ENCODE data around the gene ACHE.

Gene ACHE

DNA sequence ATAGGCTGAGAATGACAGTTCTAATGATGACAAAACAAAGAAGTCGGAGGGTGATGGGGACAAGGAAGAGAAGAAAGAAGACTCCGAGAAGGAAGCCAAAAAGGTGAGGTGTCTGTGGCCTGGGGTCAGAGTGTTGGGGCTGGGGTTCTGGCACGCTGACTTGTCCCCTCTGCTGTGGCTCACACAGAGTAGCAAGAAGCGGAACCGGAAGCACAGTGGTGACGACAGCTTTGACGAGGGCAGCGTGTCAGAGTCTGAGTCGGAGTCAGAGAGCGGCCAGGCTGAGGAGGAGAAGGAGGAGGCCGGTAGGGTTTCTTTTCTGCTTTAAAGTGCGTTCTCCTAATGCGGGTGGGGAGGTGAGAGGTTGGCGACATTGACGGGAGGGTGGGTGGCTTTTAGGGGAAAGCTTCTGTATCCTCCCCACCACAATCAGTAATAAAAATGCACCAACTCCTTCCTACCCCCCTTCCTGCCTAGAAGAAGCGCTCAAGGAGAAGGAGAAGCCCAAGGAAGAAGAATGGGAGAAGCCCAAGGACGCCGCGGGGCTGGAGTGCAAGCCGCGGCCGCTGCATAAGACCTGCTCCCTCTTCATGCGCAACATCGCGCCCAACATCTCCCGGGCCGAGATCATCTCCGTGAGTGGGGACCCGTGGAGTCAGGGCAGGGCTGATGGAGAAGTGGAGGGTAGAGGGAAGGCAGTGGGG lies 10.8 kb downstream of the ACHE start:
- DNase-seq (ENCODE audit: low spot score) = peak; percentile 42

DNA sequence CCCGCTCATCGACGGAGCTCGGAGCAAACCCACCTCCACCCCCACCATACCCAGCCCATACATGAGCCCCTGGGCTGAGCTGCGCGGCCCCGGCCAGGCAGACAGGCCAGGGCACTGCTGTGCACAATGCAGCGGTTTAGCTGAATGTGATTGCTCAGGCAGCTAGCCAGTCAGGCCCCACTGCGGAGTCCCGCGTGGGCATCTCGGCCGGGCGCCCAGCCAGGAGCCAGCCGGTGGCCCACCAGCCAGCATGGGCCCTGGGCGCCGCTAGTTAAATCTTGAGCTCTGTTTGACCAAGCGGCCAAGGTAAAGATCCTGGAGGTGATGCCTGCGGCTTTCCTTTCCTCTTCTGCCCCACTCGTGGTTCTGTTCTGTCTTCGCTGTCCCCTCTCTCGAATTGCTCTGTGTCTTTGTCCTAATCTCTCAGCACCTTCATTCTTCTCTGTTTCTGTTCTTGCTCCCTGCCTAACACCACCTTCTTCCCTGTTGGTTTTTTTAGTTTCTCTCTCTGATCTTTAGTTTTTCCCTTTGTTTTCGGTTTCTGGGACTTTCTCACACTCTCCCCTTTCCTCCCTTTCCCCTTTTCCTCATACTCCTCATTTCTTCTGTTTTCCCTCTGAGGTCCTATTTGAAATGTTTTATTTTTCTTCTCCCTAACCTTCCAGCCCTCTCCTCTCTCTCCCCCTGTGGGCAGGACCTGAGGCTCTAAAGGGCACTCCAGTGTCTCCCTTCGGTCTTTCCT lies 12.7 kb downstream of the ACHE start:
- no peak for DNase-seq (ENCODE audit: low spot score)

GRCh38 chr7:100882201-100882600 lies 13.5 kb downstream of the ACHE start:
- no peak for DNase-seq (ENCODE audit: low spot score)

GRCh38 chr7:100881136-100881535 lies 14.6 kb downstream of the ACHE start:
- no peak for DNase-seq (ENCODE audit: low spot score)

DNA sequence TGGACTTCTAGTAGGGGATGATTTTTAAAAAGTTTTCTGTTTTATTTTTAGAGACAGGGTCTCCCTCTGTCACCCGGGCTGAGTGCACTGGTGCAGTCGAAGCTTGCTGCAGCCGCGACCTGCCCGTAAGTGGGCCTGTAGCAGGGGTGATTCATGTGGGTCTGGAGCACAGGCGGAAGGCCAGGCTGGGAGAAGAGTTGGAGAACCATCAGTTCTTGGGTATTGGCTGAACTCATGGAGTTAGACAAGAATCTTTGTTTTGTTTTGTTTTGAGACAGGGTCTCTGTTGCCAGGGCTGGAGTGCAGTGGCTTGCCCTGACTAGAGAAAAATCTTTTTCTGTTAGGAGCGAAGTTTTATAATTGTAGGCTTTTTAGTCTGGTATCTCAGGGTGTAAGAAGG lies 15.0 kb downstream of the ACHE start:
- no peak for DNase-seq (ENCODE audit: low spot score)

DNA sequence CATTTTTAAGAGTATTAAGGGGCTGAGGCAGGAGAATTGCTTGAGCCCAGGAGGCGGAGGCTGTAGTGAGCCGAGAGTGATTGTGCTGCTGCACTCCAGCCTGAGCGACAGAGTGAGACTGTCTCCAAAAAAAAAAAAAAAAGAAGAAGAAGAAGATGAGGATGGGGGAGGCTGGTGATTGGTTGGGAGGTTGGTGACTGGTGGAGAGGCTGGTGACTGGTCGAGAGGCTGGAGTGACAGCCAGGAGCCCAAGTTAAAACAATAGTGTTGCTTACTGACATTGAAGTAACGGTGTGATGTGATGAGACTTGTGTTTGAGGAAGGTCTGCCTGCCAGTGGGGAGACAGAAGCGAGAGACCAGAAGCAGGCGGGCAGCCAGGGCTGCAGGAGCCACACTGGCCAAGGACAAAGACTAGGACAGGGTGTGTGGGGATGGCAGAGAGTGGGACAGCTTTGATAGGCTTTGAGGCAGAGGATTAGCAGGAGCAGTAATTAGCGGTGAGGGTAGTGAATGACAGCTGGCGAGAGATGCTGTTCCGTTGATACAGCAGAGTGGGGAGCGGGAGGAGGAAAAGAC lies 15.9 kb downstream of the ACHE start:
- no peak for DNase-seq (ENCODE audit: low spot score)

DNA sequence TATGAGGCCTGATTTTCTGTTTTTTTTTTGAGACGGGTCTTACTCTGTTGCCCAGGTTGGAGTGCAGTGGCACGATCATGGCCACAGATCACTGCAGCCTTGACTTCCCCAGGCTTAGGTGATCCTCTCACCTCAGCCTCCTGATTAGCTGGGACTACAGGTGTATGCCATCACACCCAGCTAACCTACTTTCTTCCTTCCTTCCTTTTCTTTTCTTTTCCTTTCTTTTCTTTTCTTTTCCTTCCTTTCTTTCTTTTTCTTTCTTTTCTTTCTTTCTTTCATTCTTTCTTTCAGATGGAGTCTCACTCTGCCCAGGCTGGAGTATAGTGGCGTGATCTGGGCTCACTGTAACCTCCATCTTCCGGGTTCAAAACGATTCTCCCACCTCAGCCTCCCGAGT lies 17.0 kb downstream of the ACHE start:
- no peak for DNase-seq (ENCODE audit: low spot score)

DNA sequence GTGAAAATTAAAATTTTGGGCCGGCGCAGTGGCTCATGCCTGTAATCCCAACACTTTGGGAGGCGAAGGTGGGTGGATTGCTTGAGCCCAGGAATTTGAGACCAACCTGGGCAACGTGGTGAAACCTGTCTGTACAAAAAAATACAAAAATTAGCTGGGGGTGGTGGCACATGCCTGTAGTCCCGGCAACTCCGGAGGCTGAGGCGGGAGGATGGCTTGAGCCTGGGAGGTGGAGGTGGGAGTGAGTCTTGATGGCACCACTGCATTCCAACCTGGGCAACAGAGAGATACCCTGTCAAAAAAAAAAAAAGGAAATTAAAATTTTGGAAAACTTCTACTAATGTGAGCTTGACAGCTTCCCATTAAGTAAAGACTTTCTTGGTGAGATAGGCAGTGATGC lies 17.7 kb downstream of the ACHE start:
- DNase-seq (ENCODE audit: low spot score) = no peak

DNA sequence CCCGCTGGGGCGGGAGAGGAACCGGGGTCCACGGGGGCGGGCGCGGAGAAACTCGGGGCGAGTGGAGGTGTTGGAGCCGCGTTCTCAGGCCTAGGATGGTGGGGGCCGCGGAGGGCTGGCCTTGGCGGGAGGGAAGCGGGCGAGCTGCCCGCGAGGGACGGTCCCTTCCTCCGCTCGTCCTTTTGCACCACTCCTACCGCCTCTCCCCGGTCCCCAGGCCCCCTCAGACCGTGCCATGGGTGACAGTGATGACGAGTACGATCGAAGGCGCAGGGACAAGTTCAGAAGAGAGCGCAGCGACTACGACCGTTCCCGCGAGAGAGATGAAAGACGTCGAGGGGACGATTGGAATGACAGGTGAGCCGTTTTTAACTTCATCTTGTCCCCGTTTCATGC lies 20.3 kb downstream of the ACHE start:
- no peak for DNase-seq (ENCODE audit: low spot score)

DNA sequence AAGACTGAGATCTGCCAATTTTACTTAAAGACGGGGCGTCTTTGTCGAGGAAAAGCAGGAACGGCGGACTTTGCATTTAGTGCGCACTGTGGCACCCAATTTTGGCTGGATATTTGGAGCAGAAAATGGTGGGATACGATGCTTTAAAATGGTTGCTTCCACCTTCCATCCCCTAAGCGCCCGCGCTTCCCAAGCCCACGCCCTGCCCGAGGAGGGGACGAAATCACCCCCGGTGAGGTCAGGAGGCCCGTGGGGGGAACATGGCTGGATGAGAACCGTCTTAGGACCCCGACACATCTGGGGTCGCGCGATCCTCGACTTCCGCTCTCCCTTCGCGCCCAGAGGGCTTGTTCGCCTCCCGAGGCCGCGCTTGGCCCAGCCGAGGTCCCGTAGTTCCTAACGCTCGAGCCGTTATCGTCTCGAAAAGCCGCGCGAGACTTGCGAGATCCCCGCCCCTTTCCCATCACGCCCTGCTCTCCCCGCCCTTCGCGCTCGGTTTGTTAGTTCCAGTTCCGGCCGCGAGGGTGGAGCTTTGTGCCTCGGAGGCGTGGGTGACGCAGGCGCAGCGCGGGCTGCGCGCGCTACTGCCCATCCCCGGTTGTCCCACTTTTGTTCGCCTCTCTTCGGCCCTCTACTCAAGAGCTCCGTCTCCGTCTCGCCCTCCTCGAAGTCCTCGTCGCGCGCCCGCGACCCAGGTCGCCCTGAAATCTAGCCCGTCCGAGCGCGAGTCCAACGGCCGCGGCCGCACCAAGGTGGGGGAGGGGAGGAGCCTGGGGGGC lies 20.9 kb downstream of the ACHE start, which contains the start of gene SRRT:
Gene SRRT, plus strand, starts transcription at position 527 of the 779 bp plus-strand sequence. CDS start 488 bp downstream, outside the sequence.
- peak; percentile 98 for DNase-seq (ENCODE audit: low spot score)

DNA sequence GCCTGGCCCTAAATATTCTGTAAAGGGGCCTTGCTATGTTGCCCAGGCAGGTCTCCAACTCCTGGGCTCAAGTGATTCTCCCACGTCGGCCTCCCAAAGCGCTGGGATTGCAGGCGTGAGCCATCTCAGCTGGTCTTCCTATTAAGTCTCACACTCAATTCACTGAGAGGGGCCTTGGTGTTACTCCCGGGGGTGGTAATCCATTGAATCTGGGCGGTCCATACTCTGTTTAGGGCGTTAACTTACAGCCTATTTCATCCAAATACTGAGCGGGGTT lies 21.4 kb downstream of the ACHE start:
- no peak for DNase-seq (ENCODE audit: low spot score)

DNA sequence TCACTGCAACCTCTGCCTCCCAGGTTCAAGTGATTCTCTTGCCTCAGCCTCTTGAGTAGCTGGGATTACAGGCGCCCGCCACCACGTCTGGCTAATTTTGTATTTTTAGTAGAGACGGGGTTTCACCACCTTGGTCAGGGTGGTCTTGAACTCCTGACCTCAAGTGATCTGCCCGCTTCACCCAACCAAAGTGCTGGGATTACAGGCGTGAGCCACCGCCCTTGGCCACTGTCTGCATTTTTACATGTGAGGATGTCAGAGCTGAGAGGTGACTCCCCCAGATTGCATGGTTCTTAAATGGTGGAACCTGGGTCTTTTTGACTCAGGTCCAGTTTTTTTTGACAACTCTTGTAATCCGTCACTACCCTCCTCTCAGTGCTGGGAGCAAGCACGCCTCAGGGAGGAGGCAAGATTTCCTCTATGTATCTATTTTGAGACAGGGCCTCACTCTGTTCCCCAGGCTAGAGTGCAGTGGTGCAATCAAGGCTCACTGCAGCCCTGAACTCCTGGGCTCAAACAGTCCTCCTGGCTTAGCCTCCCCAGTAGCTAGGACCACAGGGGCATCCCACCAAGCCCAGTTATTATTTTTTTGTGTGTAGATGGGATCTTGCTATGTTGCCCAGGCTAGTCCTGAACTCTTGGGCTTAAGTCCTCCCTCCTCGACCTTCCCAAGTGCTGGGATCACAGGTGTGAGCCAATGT lies 21.9 kb downstream of the ACHE start:
- DNase-seq (ENCODE audit: low spot score) = no peak

GRCh38 chr7:100867776-100868485 lies 27.8 kb downstream of the ACHE start:
- DNase-seq (ENCODE audit: low spot score) = no peak

- peak; percentile 38 for DNase-seq (ENCODE audit: low spot score)
Observed at GRCh38 chr7:100867040-100867775, 28.5 kb downstream of the ACHE start, which contains the start of gene TRIP6. TRIP6 (plus strand) TSS chr7:100867387; CDS start chr7:100867498, 111 bp downstream.

- no peak for DNase-seq (ENCODE audit: low spot score)
Observed at GRCh38 chr7:100866729-100867039, 29.0 kb downstream of the ACHE start.

- DNase-seq (ENCODE audit: low spot score) = peak; percentile 32
Observed at GRCh38 chr7:100865938-100866728, 29.6 kb downstream of the ACHE start.

DNA sequence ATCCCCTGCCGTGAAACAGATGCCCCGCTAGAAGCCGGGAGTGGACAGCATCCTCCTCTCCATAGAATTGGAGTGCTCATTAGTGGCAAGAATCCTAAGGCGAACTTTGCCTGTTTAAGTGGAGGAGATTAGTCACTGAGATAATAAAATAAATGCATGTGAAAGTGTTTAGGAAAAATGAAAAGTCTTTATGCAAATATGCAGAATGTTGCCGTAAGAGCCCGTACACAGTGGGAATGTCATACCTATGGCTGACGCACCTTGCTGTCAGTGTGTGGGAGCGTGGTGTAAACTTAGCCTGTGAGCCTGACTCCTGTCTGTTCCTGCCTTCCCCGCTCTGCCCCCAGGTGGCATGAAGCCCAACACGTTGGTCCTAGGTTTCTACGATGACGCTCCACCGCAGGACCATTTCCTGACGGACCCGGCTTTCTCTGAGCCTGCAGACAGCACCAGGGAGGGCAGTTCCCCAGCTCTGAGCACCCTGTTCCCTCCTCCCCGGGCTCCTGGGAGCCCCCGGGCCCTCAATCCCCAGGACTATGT lies 30.2 kb downstream of the ACHE start:
- DNase-seq (ENCODE audit: low spot score) = no peak

GRCh38 chr7:100864263-100864845 lies 31.3 kb downstream of the ACHE start:
- DNase-seq (ENCODE audit: low spot score) = no peak

DNA sequence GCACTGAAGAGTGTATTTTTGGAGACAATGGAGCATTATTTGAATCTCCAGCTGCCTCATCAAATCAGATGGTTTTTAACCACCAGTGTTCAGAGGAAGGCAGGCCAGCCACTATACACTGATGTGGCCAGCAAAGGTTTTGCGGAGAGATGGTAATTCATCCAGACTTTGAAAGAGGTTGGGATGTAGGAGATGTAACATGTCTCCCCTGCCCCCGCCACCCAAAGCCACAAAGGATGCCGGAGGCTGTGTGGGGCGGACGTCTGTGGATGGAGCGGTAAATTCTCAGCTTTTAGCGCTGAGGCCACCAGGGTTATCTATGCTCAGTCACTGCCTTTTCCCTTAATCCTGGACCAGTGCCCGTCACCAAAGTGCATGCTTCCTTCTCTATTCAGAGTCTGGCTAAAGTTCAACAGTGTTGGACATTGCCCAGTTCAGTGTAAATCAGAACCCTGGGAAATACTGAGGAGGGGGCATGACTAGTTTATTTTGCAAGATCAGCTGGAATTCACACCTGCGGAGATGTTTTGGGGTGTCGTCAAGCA lies 32.2 kb downstream of the ACHE start:
- no peak for DNase-seq (ENCODE audit: low spot score)

Measured in CD4-positive, alpha-beta T cell treated with Interleukin-6 at 100 ng/mL for 8 hours (primary cell).